H1 (cell line): ENCODE data around the gene HS6ST2. TPM values are rescaled to one million over a fixed set of nuclear protein-coding genes. Genes with fewer than 3 reads are reported as not detected.

Experiments
- CTCF ChIA-PET: fragments of 300-600 bp; sonication (Branson Sonifier 250); formaldehyde crosslinking; loops from one replicate; lab custom pipeline; 2021; ENCODE audit not compliant: partially characterized antibody; lab: Charles Lee
- POLR2A ChIA-PET: fragments of 300-600 bp; sonication (Branson Sonifier 250); formaldehyde crosslinking; loops from one replicate; lab custom pipeline; 2021; ENCODE audit warnings: inconsistent platforms; ENCODE audit not compliant: partially characterized antibody; lab: Charles Lee
- DNase-seq, 2 experiments: peaks; one replicate each; pipeline versions ENCODE4 v3.0.0 to v3.0.0-alpha.2; 2010 to 2022; ENCODE audit warnings: low spot score in 2 of 2, low read depth in 1 of 2, mixed read lengths in 1 of 2
- FAIRE-seq: peaks from 2 replicates; lab custom pipeline; 2011; peaks lifted over from hg19 to GRCh38; lab: Jason Lieb, UNC
- H2AFZ ChIP-seq: 2 replicates; pipeline ENCODE4 v1.8.1; 2012; ENCODE audit warnings: low read length, inconsistent platforms
- H2AK5ac ChIP-seq: 2 replicates; pipeline ENCODE4 v1.6.1; 2013; ENCODE audit warnings: low read depth, low read length
- H2BK120ac ChIP-seq: replicated peaks from 2 replicates; pipeline ENCODE3; 2013; ENCODE audit warnings: low read depth, low read length, inconsistent platforms
- H2BK12ac ChIP-seq: 2 replicates; pipeline ENCODE4 v1.6.1; 2013; ENCODE audit warnings: low read depth, low read length
- H2BK15ac ChIP-seq: 2 replicates; pipeline ENCODE4 v1.6.1; 2013; ENCODE audit warnings: low read length
- H2BK20ac ChIP-seq: 2 replicates; pipeline ENCODE4 v1.6.1; 2013; ENCODE audit warnings: low read length
- H2BK5ac ChIP-seq: 2 replicates; pipeline ENCODE4 v1.6.1; 2013; ENCODE audit warnings: low read depth, low read length
- H3K14ac ChIP-seq: 2 replicates; pipeline ENCODE4 v1.6.1; 2013; ENCODE audit warnings: inconsistent platforms; ENCODE audit not compliant: insufficient read length
- H3K18ac ChIP-seq: 2 replicates; pipeline ENCODE4 v1.6.1; 2013; ENCODE audit warnings: low read length; ENCODE audit errors: extremely low read depth
- H3K23ac ChIP-seq: 2 replicates; pipeline ENCODE4 v1.6.1; 2013; ENCODE audit warnings: inconsistent platforms; ENCODE audit not compliant: insufficient read length
- H3K23me2 ChIP-seq: 2 replicates; pipeline ENCODE4 v1.6.1; 2013; ENCODE audit warnings: low read depth, low read length
- H3K27ac ChIP-seq: 2 replicates; pipeline ENCODE4 v1.6.1; 2011; ENCODE audit warnings: low read depth, low read length, inconsistent platforms
- H3K27me3 ChIP-seq, 4 experiments: replicated peaks in 1 of 4; 1 replicate in 1 of 4; 2 replicates in 3 of 4; pipeline versions ENCODE4 v1.6.1 to v1.8.1; 2011 to 2013; ENCODE audit warnings: low read length in 3 of 4, mild to moderate bottlenecking in 3 of 4, inconsistent platforms in 2 of 4, mixed read lengths in 2 of 4, moderate library complexity in 1 of 4; ENCODE audit not compliant: control insufficient read depth in 3 of 4, insufficient read depth in 3 of 4; ENCODE audit errors: extremely low read depth in 1 of 4
- H3K36me3 ChIP-seq, 4 experiments: 2 replicates each; pipeline versions ENCODE4 v1.6.1 to v1.8.1; 2011 to 2013; ENCODE audit warnings: mild to moderate bottlenecking in 4 of 4, low read length in 3 of 4, moderate library complexity in 2 of 4, control low read depth in 1 of 4, inconsistent platforms in 1 of 4; ENCODE audit not compliant: insufficient read depth in 4 of 4, control insufficient read depth in 2 of 4
- H3K4ac ChIP-seq: replicated peaks from 2 replicates; pipeline ENCODE3; 2013; ENCODE audit warnings: low read length, low read depth, mixed read lengths, inconsistent platforms; ENCODE audit not compliant: insufficient read length
- H3K4me1 ChIP-seq, 4 experiments: replicated peaks in 1 of 4; 1 replicate in 1 of 4; 2 replicates in 3 of 4; pipeline versions ENCODE4 v1.6.1 to v1.8.1; 2011 to 2013; ENCODE audit warnings: low read length in 3 of 4, inconsistent platforms in 2 of 4, mixed read lengths in 1 of 4; ENCODE audit not compliant: insufficient read depth in 4 of 4, control insufficient read depth in 3 of 4
- H3K4me2 ChIP-seq, 2 experiments: 2 replicates each; pipeline versions ENCODE4 v1.6.1 to v1.8.1; 2011 to 2013; ENCODE audit warnings: low read depth in 2 of 2, low read length in 2 of 2, control low read depth in 1 of 2, inconsistent platforms in 1 of 2, mild to moderate bottlenecking in 1 of 2; ENCODE audit not compliant: insufficient read depth in 1 of 2
- H3K4me3 ChIP-seq, 4 experiments: fragments of 200-600, 300-600 bp in 1 of 4; sonication (generic), shearing (Covaris generic), sonication (Bioruptor Twin) in 1 of 4; 2 replicates each; pipeline versions ENCODE4 v1.5.1 to v1.8.1; 2011 to 2016; ENCODE audit warnings: low read length in 4 of 4, low read depth in 3 of 4, control low read depth in 2 of 4, inconsistent platforms in 2 of 4, mild to moderate bottlenecking in 2 of 4, mixed read lengths in 1 of 4, moderate library complexity in 1 of 4; ENCODE audit not compliant: insufficient read depth in 2 of 4; ENCODE audit errors: extremely low read depth in 1 of 4
- H3K56ac ChIP-seq: replicated peaks from 2 replicates; pipeline ENCODE3; 2013; ENCODE audit warnings: low read depth, mild to moderate bottlenecking, mixed read lengths, low read length, inconsistent platforms; ENCODE audit not compliant: insufficient read length
- H3K79me1 ChIP-seq: 2 replicates; pipeline ENCODE4 v1.6.1; 2013; ENCODE audit warnings: low read depth, low read length, control low read depth
- H3K79me2 ChIP-seq, 2 experiments: 2 replicates each; pipeline versions ENCODE4 v1.6.1 to v1.8.1; 2012 to 2013; ENCODE audit warnings: low read length in 2 of 2, mild to moderate bottlenecking in 2 of 2, inconsistent platforms in 1 of 2; ENCODE audit not compliant: insufficient read depth in 2 of 2, control insufficient read depth in 1 of 2
- H3K9ac ChIP-seq, 4 experiments: replicated peaks in 1 of 4; 1 replicate in 1 of 4; 2 replicates in 3 of 4; pipeline versions ENCODE4 v1.6.1 to v1.8.1; 2011 to 2013; ENCODE audit warnings: low read depth in 3 of 4, low read length in 3 of 4, control low read depth in 2 of 4, mild to moderate bottlenecking in 2 of 4, moderate library complexity in 2 of 4, inconsistent platforms in 1 of 4; ENCODE audit errors: extremely low read depth in 1 of 4
- H3K9me3 ChIP-seq, 2 experiments: 2 replicates each; pipeline versions ENCODE4 v1.6.1 to v1.8.1; 2012 to 2013; ENCODE audit warnings: mild to moderate bottlenecking in 2 of 2, moderate library complexity in 2 of 2, control low read depth in 1 of 2, inconsistent platforms in 1 of 2, low read depth in 1 of 2, low read length in 1 of 2, mixed read lengths in 1 of 2; ENCODE audit not compliant: insufficient read depth in 2 of 2
- H4K20me1 ChIP-seq, 2 experiments: replicated peaks in 1 of 2; 2 replicates each; pipeline versions ENCODE3 to v1.8.1; 2011 to 2013; ENCODE audit warnings: inconsistent platforms in 2 of 2, low read length in 2 of 2, mild to moderate bottlenecking in 1 of 2; ENCODE audit not compliant: insufficient read depth in 2 of 2, control insufficient read depth in 1 of 2
- H4K5ac ChIP-seq: 2 replicates; pipeline ENCODE4 v1.6.1; 2013; ENCODE audit warnings: low read length, low read depth, mixed read lengths, inconsistent platforms; ENCODE audit not compliant: insufficient read length
- H4K8ac ChIP-seq: 2 replicates; pipeline ENCODE4 v1.8.0; 2013; ENCODE audit warnings: mild to moderate bottlenecking, moderate library complexity, low read length, inconsistent platforms; ENCODE audit not compliant: insufficient read depth; ENCODE audit errors: extremely low read depth
- H4K91ac ChIP-seq: replicated peaks from 2 replicates; pipeline ENCODE3; 2013; ENCODE audit warnings: low read length, mixed read lengths, inconsistent platforms; ENCODE audit not compliant: insufficient read length
- EGR1 ChIP-seq: IDR thresholded peaks from 2 replicates; pipeline ENCODE4 v1.6.1; 2011; ENCODE audit warnings: low read depth, low read length, borderline replicate concordance
- WGBS, 2 experiments: shearing (Covaris generic) in 1 of 2; methylation state at CpG; one replicate each; pipeline versions ENCODE4 v1.1.6 to v1.1.7; 2013 to 2015; ENCODE audit warnings: low lambda C conversion rate in 2 of 2, mixed read lengths in 2 of 2, inconsistent platforms in 1 of 2, low coverage in 1 of 2, missing lambda C conversion rate in 1 of 2; ENCODE audit not compliant: insufficient replicate concordance in 2 of 2, insufficient coverage in 1 of 2, insufficient read length in 1 of 2; ENCODE audit errors: extremely low coverage in 1 of 2, missing lambda C conversion rate in 1 of 2; 5-methylcytosine and 5-hydroxymethylcytosine counted together
- polyA plus RNA-seq, 7 experiments: library from polyadenylated mRNA; depleted of rRNA in 3 of 7; stranded (reverse) in 5 of 7; unstranded in 2 of 7; fragments of >200 nt in 5 of 7; fragments of 200-250 nt in 2 of 7; gene quantifications; 1 replicate in 5 of 7; 2 replicates in 1 of 7; 4 replicates in 1 of 7; pipeline versions ENCODE4 v1.2.1 to v1.2.3, GENCODE V29; 2011 to 2013; ENCODE audit warnings: missing spikeins in 2 of 7, mixed read lengths in 2 of 7
- total RNA-seq: library from RNA; stranded (reverse); fragmentation: NEBNext Ultra II Directional; extraction: Animal tissue kit (Norgen Biotek cat#: 25700); gene quantifications from 2 replicates; pipeline ENCODE4 v1.2.1, GENCODE V29; 2021

The HS6ST2 gene
- total and polyA plus RNA-seq, 2 of the 8 experiments (the other 6 are each of a cell fraction or from before 2014, with no cell fraction given) = 3.9 TPM

GRCh38 chrX:132810488-132810887 lies 147.9 kb downstream of the HS6ST2 start:
- H3K23me2 ChIP-seq = no peaks in the 10 kb centered on the region
- no peak overlapping the region for H3K9ac ChIP-seq
- FAIRE-seq (no peak), DNase-seq (no peak)
- no peak overlapping the region for H3K23ac ChIP-seq
- no peak overlapping the region for H3K27ac ChIP-seq
- no peaks in the 10 kb centered on the region for H3K9me3 ChIP-seq
- H3K18ac ChIP-seq = no peak overlapping the region
- H3K14ac ChIP-seq = no peak overlapping the region
- no peaks in the 10 kb centered on the region for H3K79me2 ChIP-seq
- no peak overlapping the region for H3K4me2 ChIP-seq
- no peak overlapping the region for H4K5ac ChIP-seq
- ChIA-PET CTCF (interaction anchor here (0.6 to 1.0 kb wide), 2 partner anchors 21 to 147 kb away, joined by 3 read pairs; no protein-coding TSS in a partner anchor), POLR2A (no interaction called here)
- no peak overlapping the region for H4K91ac ChIP-seq
- no peak overlapping the region for H3K56ac ChIP-seq
- H2BK12ac ChIP-seq = no peak overlapping the region
- no peak overlapping the region for H4K8ac ChIP-seq
- no peak overlapping the region for H2BK20ac ChIP-seq
- no peak overlapping the region for H3K4me3 ChIP-seq
- no peaks in the 10 kb centered on the region for H3K4me1 ChIP-seq
- no peaks in the 10 kb centered on the region for H3K36me3 ChIP-seq
- H3K79me1 ChIP-seq = no peaks in the 10 kb centered on the region
- H3K4ac ChIP-seq = no peak overlapping the region
- WGBS, 2 experiments = 94% methylated on average over 2 of the region's 3 CpGs; no CpG with 5 or more reads in 1 of the 2 experiments
- no peak overlapping the region for H2AK5ac ChIP-seq
- no peaks in the 10 kb centered on the region for H4K20me1 ChIP-seq
- H2BK120ac ChIP-seq = no peak overlapping the region
- H2BK5ac ChIP-seq = no peak overlapping the region
- no peaks in the 10 kb centered on the region for H3K27me3 ChIP-seq
- no peak overlapping the region for H2BK15ac ChIP-seq
- no peak overlapping the region for H2AFZ ChIP-seq
- TF ChIP-seq EGR1 = no peak
